HG03575 (cell line): ENCODE data around the gene KCNT1.
"Not testable (repeated sequence)": the region's sequence is repeated elsewhere in the genome, so short reads cannot be mapped to it uniquely, and the experiment has no call there.

Source experiments
- ATAC-seq: cut with Tn5 transposase; IDR thresholded peaks from one replicate; pipeline ENCODE4 v1.9.1; 2021; ENCODE audit not compliant: unreplicated experiment, insufficient number of reproducible peaks, low FRiP score; ENCODE audit errors: extremely low read depth

The KCNT1 gene

GRCh38 chr9:135701959-135702721 lies at the start of gene KCNT1:
Gene KCNT1 (plus strand): TSS chr9:135702185. CDS start chr9:135702259, 74 bp downstream.
- no peak for ATAC-seq

DNA sequence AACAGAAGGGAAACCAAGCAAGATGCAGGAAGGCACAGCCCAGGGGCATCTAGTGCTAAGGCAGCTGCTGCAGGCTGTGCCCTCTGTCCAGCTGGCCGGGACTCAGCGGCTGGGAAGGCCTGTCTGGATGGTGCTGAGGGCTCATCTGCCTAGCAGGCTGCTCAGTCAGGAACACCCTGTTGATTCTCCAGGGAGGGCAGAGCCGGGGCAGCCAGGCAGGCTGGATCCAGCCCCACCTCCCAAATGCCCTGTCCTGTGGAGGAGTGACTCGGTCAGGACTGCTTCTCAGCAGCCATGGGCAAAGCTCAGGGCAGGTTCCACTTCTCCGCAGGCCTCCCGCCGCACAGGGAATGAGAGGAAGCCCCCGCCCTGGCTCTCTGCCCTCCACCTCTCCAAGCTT lies 46.7 kb upstream of the KCNT1 start:
- no peak for ATAC-seq

- no peak for ATAC-seq
These were observed 44.6 kb upstream of the KCNT1 start for GRCh38 chr9:135657416-135657815.

GRCh38 chr9:135659252-135659651 lies 42.7 kb upstream of the KCNT1 start:
- ATAC-seq = no peak

DNA sequence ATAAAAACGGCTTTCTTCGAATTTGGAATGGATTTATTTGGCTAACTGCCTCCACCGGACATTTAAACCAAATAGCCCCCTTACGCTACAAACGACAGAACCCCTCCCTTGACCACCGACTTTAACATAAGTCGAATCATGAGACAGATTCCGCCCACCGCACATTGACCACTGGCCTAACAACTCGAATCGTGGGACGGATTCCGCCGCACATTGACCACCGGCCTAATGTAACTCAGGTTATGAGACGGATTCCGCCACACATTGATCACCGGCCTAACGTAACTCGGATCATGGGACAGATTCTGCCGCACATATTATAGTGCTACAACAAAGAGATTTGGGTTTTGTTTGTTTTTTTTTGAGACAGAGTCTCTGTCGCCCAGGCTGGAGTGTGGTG lies 41.6 kb upstream of the KCNT1 start:
- no peak for ATAC-seq

- ATAC-seq = no peak
These were observed 40.0 kb upstream of the KCNT1 start for GRCh38 chr9:135661816-135662560.

- no peak for ATAC-seq
These were observed 39.1 kb upstream of the KCNT1 start, which contains the start of gene LCN9 for GRCh38 chr9:135662758-135663450. Gene LCN9 (plus strand): TSS chr9:135663309. CDS start chr9:135663322, 13 bp downstream.

DNA sequence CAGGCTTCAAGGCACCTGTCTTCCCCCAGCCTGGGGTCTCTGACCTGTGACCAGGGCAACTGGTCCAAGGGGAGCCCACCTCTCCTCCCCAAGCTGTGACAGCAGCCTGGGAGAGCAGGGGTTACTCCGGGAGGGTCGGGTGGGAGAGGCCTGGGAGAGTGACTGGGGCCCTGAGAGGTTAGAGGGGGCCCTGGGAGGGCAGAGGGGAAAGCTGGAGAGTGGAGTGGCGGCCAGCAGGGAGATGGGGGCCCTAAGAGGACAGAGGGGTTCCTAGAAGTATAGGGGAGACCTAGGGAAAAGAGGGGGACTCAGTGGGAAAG lies 38.6 kb upstream of the KCNT1 start:
- no peak for ATAC-seq

DNA sequence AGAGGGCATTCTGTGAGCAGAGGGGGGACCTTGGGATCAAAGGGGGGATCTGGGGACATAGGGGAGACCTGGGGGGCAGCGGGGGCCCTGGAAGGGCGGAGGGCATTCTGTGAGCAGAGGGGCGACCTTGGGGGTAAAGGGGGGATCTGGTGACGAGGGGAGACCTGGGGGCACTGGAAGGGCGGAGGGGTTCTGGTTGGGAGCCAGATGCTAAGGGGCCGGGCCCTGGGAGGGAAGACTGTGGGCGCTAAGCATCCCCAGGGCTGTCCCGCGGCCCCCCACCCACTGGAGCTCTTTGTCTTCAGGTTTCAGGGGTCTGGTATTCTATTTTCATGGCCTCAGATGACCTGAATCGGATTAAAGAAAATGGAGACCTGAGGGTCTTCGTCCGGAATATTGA lies 38.1 kb upstream of the KCNT1 start:
- ATAC-seq = no peak

DNA sequence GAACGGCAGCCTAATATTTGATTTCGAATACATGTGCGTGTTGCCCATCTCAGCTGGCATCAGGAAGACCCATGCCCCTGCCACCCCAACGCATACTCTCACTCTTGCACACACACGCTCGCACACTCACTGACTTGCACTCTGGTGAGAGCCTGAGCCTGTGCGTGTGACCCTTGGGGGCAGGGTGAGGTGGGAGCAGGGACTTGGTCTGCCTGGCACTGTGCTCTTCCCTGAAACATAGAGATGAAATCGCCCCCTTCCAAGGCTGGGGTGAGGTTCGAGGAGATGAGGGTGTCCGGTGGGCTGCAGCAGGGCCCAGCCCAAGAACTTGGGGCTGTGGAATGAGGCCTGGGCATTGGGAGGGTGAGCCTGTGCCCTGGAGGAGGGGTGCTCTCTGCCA lies 37.7 kb upstream of the KCNT1 start:
- ATAC-seq = no peak

DNA sequence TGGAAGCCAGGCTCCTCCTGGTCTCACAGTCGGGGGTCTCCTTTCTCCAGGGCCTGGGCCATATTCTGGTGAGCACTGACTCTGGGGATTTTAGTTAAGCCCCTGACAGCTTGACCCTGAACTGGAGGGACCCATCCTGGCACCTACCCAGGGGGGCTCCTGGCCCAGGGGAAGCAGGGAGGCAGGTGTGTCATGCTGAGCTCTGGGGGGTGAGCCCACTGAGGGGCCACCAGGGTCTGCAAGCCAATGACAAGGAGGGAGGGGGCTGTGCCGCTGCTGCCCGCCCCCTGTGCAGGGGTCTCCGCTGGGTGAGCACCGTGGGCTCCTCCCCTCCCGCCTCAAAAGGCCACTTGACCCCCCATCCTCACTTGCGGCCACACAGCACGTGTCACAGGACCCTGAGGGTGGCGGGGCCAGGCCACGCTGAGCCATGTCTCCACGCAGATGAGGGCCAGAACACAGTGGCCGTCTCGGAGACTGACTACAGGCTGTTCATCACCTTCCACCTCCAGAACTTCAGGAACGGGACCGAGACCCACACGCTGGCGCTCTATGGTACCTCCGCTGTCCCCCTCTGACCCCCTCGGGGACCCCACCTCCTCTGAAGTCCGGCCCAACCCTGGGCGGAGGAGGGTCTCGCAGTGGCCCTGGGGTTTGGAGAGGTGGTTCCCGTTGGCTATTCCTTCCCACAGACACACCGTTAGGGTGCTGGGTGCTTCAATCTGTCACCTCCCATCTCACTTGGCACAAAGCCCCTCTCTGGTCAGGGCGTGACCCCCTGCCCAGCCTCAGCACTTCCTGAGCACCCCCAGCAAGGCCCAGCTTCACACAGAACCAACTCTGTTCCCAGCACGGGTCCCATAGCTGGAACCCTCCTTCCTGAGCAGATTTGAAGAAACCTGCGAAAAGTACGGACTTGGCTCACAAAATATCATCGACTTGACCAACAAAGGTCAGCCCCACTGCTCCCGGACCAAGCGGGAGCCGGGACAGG lies 36.9 kb upstream of the KCNT1 start:
- ATAC-seq = no peak

DNA sequence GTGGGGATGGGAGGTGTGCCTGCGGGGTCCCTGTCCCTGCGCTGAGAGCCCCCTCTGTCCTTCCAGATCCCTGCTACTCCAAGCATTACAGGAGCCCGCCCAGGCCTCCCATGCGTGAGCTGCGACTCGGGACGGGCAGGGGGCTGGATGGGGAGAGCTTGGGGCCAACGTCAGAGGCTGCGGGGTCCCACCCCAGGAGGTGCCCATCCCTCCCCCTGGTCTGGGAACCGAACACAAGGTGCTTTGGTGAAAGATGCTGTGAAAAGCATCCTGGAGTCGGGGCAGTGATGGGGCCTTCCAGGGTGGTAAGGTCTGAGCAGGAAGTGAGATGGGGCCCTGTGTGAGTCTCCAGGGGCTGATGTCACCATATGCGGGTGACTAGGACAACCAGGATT lies 36.2 kb upstream of the KCNT1 start:
- ATAC-seq = no peak

DNA sequence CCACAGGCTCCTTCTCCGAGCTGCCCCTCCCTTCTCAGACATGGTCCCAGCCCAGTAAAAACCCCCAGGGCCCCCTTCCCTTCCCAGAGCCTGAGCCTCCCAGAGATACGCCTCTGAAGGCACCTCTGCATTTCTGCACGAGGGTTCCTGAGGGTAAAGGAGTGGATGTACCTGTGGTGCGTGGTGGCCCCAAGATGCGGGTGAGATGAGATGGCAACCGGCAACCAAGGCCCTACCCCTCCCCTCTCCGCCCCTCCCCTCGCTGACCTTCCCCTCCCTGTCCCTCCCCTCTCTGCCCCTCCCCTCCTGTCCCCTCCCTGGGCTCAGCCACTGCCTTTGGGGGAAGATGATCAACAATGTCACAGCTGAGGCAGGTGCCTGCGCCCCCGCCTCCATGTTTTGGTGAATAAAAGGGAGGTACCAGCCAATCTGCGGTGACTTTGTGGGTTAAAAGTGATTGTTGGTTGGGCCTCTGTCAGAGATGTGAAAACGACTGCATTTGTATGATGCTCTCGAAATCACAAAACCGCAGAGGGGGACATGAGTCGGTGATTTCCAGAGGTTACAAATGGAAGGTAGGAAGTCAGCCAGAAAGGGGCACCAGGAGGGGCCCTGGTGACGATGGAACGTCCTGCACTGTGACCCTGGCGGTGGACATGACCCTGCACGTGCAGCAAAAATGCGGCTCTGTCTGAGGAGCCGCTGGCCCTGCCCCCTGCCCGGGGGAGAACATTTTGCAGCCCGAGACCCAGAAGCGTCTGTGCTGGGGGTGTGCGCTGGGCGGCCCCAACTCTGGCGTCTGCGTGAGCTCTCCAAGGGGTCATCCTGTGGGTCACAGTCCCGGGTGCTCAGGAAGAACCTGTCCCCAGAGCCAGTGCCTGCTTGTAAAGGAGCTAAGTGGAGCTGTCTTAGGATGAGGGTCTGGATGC lies 35.2 kb upstream of the KCNT1 start:
- no peak for ATAC-seq

DNA sequence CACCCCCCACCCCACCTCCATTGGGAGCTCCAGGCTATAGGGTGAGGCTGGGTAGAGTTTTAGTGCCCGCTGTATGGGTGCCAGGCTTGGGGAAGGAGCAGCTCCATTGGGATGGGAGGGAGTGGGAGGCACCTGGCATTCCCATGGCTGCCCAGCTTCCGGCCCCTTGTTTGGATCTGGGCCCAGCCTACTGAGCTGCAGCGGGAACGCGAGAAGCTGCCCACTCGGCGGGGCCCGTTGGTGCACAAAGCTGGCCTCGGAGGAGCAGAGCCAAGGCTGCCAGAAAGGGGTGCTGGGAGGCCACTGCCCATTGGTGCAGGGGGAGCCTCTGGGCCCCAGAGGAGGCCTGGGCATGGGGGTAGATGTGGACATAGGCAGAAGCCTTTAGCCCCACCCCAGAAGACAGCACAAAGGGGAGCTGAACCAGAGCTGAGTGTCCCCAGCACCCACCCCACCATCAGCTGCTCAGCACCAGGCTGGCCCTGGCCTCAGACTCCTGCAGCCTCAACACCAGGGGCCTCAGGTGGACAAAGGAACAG lies 34.5 kb upstream of the KCNT1 start:
- no peak for ATAC-seq

DNA sequence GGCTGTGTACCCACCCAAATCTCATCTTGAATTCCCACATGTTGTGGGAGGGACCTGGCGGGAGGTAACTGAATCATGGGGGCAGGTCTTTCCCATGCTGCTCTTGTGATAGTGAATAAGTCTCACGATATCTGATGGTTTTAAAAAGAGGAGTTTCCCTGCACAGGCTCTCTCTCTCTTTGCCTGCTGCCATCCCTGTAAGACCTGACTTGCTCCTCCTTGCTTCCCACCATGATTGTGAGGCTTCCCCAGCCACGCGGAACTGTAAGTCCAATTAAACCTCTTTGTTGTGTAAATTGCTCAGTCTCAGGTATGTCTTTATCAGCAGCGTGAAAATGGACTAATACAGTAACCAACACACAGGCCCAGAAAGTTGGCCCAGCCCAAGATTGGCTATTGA lies 33.0 kb upstream of the KCNT1 start:
- not testable (repeated sequence) for ATAC-seq

DNA sequence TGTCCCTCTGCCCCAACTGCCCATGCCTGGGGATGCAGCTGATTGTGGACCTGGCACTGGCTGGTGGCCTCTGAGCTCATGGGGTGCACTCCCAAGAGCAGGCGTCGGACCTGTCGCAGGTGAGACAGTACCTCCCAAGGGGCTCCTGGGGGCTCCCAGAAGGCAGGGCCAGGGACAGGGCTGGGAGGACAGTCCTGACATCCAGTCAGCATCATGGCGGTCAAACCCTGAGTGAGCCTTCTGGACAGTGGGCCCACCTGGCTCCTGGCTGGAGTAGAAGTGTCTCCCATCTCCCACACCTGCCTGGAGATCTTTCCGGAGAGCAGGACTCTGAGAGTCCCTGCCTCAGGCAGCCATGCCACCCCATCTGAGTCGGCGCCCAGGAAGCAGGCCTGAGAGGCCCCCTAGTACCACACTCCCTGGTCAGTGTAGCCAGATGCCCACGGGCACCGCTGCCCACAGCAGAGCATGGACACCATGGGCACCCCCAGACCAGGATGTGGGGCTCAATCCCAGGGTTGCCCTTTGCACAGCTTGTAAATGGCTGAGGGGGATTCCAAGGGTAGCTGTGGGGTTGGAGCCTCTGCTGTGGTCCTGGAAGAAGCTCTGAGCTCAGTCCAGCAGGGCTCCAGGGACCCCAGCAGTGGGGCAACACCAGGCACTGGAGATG lies 32.2 kb upstream of the KCNT1 start:
- ATAC-seq = no peak
